Heart left ventricle (tissue), 13 donors: ENCODE data around the gene KHDC1L.

ENCODE experiments used
- POLR2A ChIP-seq, 2 donors: fragments of 450-650 bp; IDR thresholded peaks; one replicate each; pipeline ENCODE4 v1.6.1; 2017; ENCODE audit warnings: antibody characterized with exemption in 2 of 2, mild to moderate bottlenecking in 2 of 2, moderate library complexity in 2 of 2
- TF ChIP-seq, protein P1 (sequence below), 12 donors: fragments of 200-600 bp; sonication (generic) in 4 of 12; IDR thresholded peaks; one replicate each; pipeline versions ENCODE4 v1.5.0 to v1.8.0; 2018 to 2022; ENCODE audit warnings: antibody characterized with exemption in 12 of 12, mild to moderate bottlenecking in 5 of 12
- donor health status: ischemic (EF 13 %, LVEDD 7.1; RV severe dilation, severe dysfunction).
- donor health status: DM: no; HTN: yes; CAD: no.
- donor health status: DM: no; HTN: no; CAD: no.
- donor health status: ischemic (EF 25% LVEDD 6.9; RV normal size, moderate dysfunction).
- donor health status: ischemic (EF 25% LVEDD 5.7; RV mildly dilated, moderate dysfunction).
- donor health status: ischemic (EF 35%, LVEDD 5.7; RV mildly dilated, moderate dysfunction).
- donor health status: nonischemic (EF 11% LVEDD 7.7; RV severe dilation, severe dysfunction).
- donor health status: DM: yes; HTN: yes; CAD: no.
- donor health status: PGD.
- donor health status: ischemic (EF 29% LVEDD 5.4; RV normal size, mild dysfunction).
- donor health status: nonischemic (EF 23%, LVEDD 6.1; RV moderate dilation, normal function).

DNA sequence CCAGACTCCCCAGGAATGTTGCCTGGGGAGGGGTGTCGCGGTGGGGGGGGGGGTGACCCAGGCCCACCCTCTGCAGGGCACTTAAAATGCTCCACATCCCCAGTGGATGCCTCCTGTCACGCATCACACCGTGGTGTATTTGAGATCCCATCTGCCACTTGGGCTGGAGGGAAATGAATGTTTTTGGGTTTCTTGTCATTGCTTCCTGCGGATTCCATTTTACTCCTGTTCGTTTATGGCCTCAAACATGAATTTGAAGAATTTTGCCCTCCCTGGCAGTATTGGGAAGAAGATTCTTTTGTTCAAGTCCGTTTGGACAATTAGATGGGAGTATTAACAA is 38.2 kb upstream of the KHDC1L start:
- TF ChIP-seq, protein P1, sequence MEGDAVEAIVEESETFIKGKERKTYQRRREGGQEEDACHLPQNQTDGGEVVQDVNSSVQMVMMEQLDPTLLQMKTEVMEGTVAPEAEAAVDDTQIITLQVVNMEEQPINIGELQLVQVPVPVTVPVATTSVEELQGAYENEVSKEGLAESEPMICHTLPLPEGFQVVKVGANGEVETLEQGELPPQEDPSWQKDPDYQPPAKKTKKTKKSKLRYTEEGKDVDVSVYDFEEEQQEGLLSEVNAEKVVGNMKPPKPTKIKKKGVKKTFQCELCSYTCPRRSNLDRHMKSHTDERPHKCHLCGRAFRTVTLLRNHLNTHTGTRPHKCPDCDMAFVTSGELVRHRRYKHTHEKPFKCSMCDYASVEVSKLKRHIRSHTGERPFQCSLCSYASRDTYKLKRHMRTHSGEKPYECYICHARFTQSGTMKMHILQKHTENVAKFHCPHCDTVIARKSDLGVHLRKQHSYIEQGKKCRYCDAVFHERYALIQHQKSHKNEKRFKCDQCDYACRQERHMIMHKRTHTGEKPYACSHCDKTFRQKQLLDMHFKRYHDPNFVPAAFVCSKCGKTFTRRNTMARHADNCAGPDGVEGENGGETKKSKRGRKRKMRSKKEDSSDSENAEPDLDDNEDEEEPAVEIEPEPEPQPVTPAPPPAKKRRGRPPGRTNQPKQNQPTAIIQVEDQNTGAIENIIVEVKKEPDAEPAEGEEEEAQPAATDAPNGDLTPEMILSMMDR (IDR thresholded peaks at IDR 0.05) = no peak
- TF ChIP-seq POLR2A (IDR thresholded peaks at IDR 0.05) = no peak
